ENCODE measurements around the gene SLC16A13.

The SLC16A13 gene

DNA sequence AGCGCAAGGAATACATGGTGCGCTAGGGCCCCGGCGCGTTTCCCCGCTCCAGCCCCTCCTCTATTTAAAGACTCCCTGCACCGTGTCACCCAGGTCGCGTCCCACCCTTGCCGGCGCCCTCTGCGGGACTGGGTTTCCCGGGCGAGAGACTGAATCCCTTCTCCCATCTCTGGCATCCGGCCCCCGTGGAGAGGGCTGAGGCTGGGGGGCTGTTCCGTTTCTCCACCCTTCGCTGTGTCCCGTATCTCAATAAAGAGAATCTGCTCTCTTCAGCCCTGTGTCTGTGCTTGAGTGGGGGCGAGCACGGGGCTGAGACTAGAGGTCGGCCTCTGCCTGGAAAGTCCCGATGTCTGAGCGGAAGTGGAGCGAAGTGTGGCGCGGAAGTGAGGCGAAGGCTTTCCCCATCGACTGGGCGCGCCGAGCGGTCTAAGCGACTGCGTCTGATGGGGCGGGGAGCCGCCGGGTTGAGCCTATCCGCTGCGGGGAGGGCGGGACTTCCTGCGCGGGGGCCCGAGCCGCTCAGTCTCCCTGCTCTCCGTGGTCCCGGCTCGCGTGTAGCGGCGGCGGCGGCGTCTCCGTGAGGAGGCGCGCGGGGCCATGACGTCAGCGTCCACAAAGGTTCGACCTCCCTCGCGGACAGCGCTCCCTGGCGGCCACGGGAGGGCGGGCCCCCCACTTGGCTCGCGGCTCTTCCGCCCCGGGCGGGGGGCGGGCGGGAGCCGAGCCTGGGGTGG, 21.4 kb upstream of the SLC16A13 start:
- DNase-seq, result peak; percentile 97

DNA sequence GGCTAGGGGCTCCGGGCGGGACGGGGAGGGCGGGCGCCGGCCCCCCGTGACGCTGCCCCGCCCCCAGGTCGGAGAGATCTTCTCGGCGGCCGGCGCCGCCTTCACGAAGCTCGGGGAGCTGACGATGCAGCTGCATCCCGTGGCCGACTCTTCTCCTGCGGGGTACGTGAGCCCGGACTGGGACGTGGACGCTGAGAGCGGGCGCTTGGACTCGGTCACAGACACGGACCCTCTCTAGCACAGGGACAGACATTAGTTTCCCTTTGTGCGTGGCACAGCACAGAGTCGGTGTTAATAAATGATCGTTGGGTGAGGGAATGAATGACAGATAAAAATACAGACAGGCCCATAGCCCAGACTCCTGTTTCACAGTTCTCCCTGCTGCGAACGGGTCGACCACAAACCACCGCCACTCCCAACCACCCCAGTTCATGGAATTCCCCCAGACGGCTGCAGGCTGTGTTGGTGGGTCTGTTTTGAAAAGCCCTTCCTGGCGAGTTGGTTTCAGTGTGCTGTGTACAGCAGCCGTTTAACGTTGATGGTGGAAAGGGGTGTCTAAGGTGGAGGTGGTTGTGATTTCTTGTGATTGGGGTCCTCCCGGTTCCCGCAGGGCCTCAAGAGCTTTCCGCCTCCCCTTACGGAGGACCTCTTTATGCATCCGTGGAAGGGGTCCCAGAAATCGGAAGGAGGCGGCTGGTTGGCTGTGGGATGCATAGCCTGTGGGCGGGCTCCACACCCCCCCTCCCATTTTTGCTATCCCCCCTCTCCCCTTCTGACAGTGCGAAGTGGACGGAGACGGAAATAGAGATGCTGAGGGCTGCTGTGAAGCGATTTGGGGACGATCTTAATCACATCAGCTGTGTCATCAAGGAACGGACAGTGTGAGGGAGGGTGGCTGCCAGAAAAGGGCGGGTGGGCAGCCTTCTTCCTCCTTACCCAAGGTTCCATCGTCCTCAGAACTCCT, 20.5 kb upstream of the SLC16A13 start:
- no peak for DNase-seq

DNA sequence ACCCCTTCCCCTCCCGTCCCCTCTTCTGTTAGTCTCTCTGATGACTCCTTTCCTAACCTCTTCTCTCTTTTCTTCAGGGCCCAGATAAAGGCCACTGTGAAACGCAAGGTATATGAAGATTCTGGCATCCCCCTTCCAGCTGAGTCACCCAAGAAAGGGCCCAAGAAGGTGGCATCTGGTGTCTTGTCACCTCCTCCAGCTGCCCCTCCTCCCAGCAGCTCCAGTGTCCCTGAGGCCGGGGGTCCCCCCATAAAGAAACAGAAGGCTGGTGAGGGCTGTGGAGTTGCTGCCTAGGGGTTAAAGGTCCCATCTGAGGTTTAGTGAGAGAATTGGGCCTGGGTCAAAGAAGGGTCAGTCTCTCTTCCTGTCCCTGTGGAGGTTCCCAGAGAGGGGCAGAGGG, 19.4 kb upstream of the SLC16A13 start:
- DNase-seq, result no peak

DNA sequence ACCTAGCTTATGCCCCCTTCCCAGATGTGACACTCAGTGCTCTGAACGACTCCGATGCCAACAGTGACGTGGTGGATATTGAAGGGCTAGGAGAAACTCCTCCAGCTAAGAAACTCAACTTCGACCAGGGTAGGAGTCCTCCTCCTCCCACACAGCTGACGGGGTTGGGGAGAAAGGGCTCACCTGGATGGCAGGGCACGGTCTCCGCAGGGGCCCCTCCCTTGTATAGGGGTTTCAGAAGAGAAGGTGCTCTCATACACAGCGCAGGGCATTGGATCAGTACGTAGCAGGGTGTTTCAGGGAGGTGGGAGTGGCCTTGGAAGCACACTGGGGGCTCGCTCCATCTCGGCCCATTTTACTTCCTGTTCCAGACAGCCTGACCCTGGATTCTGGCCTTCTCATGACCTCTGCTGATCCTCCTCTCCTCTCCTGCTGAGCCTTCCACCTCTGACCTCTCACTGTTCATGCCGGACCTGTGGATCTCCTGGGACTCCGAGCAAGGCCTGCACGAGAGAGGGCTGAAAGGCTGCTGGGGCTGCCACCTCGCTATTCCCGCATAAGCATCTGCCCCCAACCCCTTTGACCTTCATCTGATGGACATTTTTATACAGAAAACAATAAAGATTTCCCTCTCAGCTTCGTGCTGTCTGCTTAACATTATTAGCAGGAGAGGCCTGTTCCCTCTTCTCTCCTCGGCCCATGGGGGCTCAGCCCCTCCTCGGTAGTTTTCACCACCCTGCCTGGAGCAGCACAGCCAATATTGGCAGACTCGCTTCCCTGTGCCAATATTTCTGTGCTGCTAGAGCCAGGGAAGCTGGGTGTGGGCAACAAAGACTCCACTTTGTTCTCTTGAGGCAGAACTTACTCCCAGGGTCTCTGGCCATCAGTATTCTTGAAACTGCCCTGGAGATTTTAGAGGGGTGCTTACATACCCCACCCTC, 18.7 kb upstream of the SLC16A13 start:
- DNase-seq, result no peak

DNA sequence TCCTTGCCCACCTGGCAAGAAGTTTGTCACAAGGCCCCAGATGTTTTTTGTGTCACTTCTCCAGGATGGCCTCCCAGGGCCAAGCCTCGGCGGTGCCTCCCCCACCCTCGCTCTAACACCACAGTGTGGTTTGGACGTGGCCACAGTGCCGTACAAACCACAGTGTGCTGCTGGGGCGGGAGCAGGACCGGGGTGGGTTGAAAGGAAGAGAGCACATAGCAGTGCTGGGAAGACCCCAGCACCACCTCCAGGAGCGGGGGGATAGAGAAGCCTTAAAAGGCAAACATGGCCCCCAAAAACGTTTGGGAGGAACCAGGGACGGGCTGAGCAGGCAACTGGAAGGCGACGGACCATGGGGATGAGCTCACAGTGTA, 18.0 kb upstream of the SLC16A13 start:
- DNase-seq, result no peak

DNA sequence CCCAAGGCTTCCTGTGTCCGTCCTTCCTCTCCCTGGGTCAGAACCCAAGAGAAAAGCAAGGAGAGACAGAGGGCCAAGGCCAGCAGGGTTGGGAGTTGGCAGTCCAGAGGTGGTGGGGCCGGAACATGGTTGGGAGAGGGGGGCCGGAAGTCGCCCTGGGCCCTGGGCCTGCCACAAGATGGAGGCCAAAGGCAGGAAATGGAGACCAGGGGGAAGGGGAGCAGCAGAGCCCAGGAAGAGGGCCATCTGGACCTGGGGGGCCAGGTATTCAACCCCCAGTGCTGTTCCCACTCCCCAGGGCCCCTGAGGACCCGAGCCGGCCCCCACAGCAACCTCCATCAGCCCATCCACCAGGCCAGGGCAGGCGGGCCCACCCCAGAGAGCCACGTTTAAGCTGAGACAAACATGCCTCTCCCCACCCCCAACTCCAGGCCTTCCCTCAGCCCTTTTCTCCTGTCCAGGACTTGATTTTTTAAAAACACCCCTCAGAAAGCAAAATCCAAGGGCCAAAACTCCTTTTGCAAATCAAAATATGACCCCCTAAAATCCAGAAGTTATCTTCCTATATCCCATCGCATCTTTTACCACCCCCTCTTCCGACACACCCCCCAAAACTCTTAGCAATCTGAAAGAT, 17.4 kb upstream of the SLC16A13 start:
- no peak for DNase-seq

DNA sequence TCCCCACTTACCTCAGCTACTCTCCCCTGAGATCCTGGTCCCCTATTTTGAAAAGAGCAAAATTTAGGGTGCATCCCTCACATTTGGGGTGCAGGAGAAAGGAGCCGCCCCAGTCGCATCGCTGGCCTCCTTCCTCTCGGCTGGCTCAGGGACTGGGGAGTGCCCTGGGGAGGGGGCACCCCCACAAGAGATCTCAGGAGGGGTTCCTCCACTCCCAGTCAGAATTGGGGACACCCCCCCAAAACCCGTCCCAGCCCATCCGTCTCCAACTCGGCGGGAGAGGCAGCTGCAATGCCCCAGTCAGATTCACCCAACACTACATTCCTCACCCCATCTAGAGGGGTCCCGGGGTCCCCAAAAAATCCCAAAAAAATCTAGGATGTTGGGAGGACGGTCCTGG, 16.4 kb upstream of the SLC16A13 start:
- DNase-seq, result no peak

DNA sequence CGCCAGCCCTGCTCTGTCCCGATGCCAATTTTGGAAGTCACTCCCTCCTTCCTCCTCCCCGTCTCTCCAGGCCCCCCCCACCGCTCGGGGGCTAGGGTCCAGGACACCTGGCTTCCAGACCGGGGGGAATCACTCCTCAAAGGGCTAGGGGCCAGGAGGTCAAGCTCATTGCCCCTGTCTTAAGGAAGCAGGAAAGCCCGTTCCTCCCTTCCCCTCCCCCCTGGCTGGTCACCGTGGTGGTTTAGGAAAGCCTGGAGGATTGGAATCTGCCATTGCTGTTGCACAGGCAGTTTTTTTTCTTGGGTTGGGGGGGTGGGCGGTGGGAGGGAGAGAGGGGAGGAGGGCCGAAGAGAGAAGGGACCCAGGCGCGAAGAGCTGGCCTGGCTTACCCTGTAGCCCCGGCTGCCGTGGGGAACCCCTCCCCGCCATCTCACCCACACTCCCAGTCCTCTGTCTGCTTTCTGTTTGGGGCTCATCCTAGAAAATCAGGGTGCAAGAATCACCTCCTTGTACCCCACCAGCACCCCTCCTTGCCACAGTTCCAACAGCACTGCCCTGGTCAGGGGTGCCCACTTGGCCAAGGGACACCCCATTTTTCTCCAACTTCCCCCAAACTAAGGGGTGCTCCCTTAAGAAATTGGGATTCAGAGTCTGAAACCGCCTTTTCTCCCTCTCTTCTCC, 15.8 kb upstream of the SLC16A13 start:
- no peak for DNase-seq

DNA sequence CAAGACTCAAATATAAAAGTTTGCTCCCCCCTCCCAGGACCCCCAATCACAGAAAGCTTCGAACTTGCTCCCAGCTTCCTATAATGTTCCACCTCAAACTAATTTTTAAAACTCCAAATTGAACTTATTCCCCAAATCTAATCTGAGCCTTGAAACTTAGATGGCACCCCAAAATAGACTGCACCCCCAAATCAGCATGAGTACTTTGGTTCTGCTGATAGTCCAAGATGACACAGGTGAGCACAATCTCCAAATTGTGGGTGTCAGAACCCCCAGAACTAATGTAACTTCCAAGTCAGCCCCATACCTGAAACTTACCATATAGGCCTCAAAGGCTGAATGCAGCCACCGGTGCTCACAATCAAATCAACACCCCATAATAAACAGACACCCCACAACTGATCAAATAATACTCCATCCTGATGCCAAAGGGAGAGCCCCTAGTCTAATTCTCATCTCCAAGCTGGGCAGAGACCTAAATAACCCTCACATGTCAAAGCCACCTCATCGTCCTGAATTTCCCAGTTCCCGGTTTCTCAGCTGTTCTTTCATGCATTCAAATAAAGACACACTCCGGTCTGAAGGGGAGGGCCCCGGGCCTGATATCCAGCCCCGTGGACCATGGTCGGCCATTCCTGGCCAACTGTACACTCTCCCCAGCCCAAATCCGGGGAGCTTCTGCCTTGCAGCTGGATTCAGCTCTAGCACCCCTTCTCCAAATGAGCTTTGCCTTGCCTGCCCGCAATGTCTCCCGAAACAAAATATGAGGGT, 14.7 kb upstream of the SLC16A13 start:
- no peak for DNase-seq

DNA sequence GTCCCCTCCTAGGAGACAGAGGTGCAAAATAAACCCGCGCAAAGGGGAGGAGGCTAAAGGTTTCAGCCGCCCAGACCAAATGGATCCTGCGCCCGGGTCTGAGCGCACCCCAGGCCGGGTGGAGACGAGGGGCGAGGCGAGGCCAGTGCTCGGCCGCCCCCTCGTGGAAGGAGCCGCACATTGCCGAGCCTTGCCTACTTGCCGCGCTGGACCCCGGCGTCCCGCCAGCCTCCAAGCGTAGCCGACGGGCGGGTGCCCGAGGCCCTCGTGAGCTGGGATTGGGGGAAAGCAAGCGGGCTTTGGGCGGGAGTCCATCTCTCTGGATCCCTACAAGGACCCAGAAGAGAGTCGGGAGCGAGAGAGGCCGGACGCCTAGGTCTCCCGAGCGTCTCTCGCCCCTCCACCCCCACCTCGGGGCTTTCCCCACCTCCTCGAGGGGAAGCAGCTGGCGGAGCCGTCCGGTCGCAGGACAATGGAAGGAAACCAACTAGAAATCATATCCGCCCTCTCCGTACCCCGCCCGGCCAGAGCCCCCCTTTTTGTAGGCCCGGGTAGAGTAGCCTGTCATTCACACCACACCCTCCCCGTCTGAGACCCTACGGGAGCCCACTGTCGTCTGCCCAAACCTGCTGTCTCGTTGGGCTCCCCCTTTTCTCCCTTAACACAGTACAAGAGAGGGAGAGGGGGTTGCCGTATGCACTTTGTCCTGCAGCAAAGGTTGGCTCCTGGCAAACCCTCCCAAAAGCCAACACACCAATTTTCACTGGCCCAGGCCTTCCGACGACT, 13.6 kb upstream of the SLC16A13 start:
- no peak for DNase-seq

DNA sequence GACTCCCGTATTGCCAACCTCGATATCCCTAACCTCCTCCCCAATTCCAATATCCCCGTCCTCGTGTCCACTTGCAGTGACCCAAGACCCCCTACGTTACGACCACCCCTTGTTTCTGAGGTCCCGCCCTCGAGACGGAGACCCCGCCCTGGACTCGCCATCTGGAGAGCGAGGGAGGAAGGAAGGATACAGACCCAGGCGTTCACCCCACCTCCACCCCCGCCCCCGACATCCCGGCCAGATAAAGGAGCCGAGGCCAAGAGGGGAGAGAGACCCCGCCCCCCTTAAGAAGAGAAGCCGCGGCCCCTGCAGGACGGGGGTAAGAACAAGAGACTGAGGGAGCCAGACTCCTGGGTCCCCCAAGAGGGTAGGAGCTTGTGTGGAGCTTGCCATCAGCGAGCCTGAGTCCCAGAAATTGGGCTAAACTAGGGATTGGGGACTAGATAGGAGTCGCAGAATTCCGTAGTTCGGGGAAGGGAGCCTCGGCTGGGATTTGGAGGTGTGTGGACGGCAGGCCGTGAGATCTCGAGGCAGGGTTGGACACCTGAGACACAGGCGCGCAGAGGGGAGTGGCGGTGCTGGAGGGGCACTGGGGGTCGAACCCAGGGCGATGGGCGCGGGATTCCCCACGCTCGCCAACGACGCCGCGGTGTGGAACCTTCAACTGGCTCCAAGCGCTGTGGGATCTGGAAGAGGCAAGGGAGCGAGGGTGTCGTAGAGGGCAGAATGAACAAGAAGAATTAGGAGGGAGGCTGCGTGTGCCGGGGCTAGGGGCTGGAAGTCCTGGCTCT, 12.8 kb upstream of the SLC16A13 start, which contains the start of gene BCL6B:
TSS of gene BCL6B (plus strand) at position 270 of the 791 bp plus-strand sequence. CDS start 622 bp downstream, outside the sequence.
- no peak for DNase-seq

DNA sequence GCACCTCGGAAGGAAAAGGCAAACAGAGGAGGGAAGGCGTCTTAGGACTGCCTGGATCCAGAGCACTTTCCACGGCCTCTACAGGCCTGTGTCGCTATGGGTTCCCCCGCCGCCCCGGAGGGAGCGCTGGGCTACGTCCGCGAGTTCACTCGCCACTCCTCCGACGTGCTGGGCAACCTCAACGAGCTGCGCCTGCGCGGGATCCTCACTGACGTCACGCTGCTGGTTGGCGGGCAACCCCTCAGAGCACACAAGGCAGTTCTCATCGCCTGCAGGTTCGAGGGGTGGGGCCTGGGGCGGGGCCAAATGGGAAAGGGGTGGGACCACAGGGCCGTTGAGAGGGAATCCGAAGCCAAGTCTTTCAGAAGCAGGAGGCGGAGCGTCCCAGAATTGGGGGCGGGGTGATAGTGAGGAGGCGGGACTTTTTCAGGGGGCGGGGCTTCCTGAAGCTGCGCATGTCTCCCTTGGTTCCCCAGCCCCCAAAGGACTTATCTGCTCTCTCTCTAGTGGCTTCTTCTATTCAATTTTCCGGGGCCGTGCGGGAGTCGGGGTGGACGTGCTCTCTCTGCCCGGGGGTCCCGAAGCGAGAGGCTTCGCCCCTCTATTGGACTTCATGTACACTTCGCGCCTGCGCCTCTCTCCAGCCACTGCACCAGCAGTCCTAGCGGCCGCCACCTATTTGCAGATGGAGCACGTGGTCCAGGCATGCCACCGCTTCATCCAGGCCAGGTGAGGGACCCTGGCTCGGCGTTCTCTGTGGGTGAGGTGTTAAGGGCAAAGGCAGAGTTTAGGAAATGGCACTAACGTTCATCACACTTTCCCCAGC, 12.0 kb upstream of the SLC16A13 start:
- DNase-seq, result peak; percentile 76

DNA sequence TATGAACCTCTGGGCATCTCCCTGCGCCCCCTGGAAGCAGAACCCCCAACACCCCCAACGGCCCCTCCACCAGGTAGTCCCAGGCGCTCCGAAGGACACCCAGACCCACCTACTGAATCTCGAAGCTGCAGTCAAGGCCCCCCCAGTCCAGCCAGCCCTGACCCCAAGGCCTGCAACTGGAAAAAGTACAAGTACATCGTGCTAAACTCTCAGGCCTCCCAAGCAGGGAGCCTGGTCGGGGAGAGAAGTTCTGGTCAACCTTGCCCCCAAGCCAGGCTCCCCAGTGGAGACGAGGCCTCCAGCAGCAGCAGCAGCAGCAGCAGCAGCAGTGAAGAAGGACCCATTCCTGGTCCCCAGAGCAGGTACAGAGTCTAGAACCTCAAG, 11.4 kb upstream of the SLC16A13 start:
- DNase-seq, result no peak

DNA sequence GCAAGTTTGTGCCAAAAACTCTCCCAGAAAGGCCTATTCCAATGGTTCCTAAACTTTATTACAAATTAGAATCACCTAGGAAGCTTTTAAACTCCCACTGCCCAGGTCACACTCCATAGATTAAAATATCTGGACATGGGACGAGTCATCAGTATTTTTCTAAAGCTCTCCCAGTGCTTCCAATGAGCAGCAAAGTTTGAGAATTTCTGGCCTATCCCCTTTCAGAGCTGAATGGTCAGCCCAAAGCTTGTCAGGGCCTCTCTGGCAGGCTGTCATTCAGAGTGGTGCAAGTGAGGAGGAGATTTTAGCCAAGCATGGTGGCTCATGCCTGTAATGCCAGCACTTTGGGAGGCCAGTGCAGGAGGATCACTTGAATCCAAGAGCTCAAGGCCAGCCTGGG, 10.6 kb upstream of the SLC16A13 start:
- peak; percentile 44 for DNase-seq

DNA sequence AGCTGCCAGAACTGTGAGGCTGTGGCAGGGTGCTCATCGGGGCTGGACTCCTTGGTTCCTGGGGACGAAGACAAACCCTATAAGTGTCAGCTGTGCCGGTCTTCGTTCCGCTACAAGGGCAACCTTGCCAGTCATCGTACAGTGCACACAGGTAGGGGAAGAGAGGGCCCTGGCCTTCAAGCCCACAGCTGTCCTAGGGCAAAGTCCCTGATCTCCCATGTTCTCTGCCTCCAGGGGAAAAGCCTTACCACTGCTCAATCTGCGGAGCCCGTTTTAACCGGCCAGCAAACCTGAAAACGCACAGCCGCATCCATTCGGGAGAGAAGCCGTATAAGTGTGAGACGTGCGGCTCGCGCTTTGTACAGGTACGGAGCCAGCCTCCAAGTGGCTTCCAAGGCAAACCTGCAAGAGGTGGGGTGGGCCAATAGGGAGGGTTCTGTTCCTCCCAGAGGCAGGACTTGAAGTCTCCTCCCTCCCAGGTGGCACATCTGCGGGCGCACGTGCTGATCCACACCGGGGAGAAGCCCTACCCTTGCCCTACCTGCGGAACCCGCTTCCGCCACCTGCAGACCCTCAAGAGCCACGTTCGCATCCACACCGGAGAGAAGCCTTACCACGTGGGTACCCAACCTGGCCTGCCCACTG, 9.2 kb upstream of the SLC16A13 start:
- no peak for DNase-seq

DNA sequence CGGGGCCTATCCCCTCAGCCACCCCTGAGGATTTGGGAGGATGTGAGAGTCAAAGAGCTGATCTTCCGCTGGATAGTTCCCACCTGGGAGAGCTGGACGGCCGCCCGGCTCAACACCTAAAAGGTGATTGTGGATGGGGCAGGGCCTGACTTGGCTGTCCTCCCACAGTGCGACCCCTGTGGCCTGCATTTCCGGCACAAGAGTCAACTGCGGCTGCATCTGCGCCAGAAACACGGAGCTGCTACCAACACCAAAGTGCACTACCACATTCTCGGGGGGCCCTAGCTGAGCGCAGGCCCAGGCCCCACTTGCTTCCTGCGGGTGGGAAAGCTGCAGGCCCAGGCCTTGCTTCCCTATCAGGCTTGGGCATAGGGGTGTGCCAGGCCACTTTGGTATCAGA, 8.5 kb upstream of the SLC16A13 start:
- DNase-seq, result no peak

DNA sequence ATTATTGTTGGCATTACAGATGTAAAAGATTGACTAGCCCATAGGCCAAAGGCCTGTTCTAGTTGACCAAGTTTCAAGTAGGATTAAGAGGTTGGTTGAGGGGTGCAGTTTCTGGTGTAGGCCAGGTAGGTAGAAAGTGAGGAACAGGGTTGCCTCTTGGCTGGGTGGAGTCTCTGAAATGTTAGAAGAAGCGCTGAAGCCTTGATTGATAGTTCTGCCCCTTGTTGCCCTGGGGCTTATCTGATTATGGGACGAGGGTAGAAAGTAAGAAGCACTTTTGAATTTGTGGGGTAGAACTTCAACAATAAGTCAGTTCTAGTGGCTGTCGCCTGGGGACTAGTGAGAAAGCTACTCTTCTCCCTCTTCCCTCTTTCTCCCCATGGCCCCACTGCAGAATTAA, 6.7 kb upstream of the SLC16A13 start:
- DNase-seq, result no peak

DNA sequence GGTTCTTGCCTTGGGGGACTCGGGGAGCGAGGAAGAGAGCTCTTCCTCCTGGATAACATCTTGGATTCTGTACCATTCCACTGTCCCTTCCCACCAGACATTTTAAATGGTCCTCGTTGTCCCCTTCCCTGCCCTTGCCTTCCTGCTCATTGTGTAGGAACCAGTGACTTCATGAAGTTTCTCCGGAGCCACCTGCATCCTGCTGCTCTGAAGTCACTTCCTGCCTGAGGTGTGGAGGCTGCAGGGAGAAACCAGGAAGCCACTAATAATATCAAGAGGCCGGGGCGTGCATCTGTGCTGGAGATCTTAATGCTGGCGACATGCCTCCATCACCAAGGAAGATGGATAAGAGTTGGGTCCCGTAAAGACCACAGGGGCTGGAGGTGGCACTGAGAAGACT, 6.2 kb upstream of the SLC16A13 start:
- no peak for DNase-seq
